Esophagus squamous epithelium (tissue), 5 donors: ENCODE data around the gene YARS2. TPM values are rescaled to one million over a fixed set of nuclear protein-coding genes. Genes with fewer than 3 reads are reported as not detected.

Experiments
- DNase-seq: peaks from one replicate; lab custom pipeline; 2025; lab: John Stamatoyannopoulos, UW
- H3K27ac ChIP-seq, 4 donors: fragments of 200-600 bp; sonication (generic); one replicate each; pipeline ENCODE4 v1.5.1; 2016 to 2019; ENCODE audit warnings: mild to moderate bottlenecking in 1 of 4
- H3K27me3 ChIP-seq, 4 donors: fragments of 200-600 bp; sonication (generic); 1 replicate in 3 of 4; 2 replicates in 1 of 4; pipeline versions ENCODE4 v1.5.1 to v1.6.0; 2017 to 2021; ENCODE audit warnings: antibody characterized with exemption in 1 of 4
- H3K36me3 ChIP-seq, 3 donors: fragments of 200-600 bp; sonication (generic); one replicate each; pipeline ENCODE4 v1.5.1; 2016 to 2019
- H3K4me1 ChIP-seq, 3 donors: fragments of 200-600 bp; sonication (generic); one replicate each; pipeline ENCODE4 v1.5.1; 2017 to 2019
- H3K4me3 ChIP-seq, 4 donors: fragments of 200-600 bp; sonication (generic); 1 replicate in 3 of 4; 2 replicates in 1 of 4; pipeline ENCODE4 v1.5.1; 2016 to 2019; ENCODE audit warnings: mild to moderate bottlenecking in 2 of 4, moderate library complexity in 1 of 4
- H3K9me3 ChIP-seq, 3 donors: fragments of 200-600 bp; sonication (generic); one replicate each; pipeline ENCODE4 v1.5.1; 2016 to 2019
- POLR2A ChIP-seq, 4 donors: fragments of 450-650 bp; IDR thresholded peaks; one replicate each; pipeline ENCODE4 v1.6.1; 2017; ENCODE audit warnings: antibody characterized with exemption in 4 of 4, mild to moderate bottlenecking in 4 of 4, moderate library complexity in 3 of 4
- WGBS, 2 donors: methylation state at CpG; one replicate each; pipeline ENCODE4 v1.1.5; 2018; 5-methylcytosine and 5-hydroxymethylcytosine counted together
- intact Hi-C: fragments of 100-400 bp; cut with DNase I; formaldehyde crosslinking; loops from one replicate; pipeline ENCODE4 v1.15.0; 2022
- small RNA-seq, 4 donors: library from RNA; depleted of rRNA; stranded (forward); fragments of <200 nt; gene quantifications; one replicate each; pipeline ENCODE3, GENCODE V24; 2016
- total RNA-seq, 4 donors: library from RNA; depleted of rRNA; stranded (reverse); fragments of >200 nt; gene quantifications; one replicate each; pipeline ENCODE4 v1.1.0, GENCODE V29; 2016
- TF ChIP-seq, protein P1 (sequence below), 6 experiments: fragments of 450-650 bp in 4 of 6; fragments of 200-600 bp in 2 of 6; sonication (generic) in 2 of 6; IDR thresholded peaks; one replicate each; pipeline ENCODE4 v1.5.1; 2016 to 2019; ENCODE audit warnings: antibody characterized with exemption in 6 of 6, mild to moderate bottlenecking in 4 of 6, moderate library complexity in 4 of 6
- donor health status: DM: yes; HTN: yes; CAD: no.

YARS2 gene
- total RNA-seq, 4 donors from 2014 or later: 17.0 to 26.3 (median 22.8) TPM

GRCh38 chr12:32698285-32698684, 57.4 kb downstream of the YARS2 start:
- Histone ChIP-seq H3K27ac (no peak overlapping the region), H3K4me3 (no peak overlapping the region), H3K36me3 (peaks cover 0 to 27% (median 0%) of the 10 kb centered on the region in 3 donors), H3K9me3 (no peaks in the 10 kb centered on the region), H3K27me3 (no peaks in the 10 kb centered on the region), H3K4me1 (no peaks in the 10 kb centered on the region)
- 67 to 71% methylated on average over 2 of the region's 2 CpGs for WGBS, 2 donors
- intact Hi-C loops: no loop called here
- DNase-seq: no peak
- no peak for TF ChIP-seq POLR2A (IDR thresholded peaks at IDR 0.05)
- TF ChIP-seq, protein P1, sequence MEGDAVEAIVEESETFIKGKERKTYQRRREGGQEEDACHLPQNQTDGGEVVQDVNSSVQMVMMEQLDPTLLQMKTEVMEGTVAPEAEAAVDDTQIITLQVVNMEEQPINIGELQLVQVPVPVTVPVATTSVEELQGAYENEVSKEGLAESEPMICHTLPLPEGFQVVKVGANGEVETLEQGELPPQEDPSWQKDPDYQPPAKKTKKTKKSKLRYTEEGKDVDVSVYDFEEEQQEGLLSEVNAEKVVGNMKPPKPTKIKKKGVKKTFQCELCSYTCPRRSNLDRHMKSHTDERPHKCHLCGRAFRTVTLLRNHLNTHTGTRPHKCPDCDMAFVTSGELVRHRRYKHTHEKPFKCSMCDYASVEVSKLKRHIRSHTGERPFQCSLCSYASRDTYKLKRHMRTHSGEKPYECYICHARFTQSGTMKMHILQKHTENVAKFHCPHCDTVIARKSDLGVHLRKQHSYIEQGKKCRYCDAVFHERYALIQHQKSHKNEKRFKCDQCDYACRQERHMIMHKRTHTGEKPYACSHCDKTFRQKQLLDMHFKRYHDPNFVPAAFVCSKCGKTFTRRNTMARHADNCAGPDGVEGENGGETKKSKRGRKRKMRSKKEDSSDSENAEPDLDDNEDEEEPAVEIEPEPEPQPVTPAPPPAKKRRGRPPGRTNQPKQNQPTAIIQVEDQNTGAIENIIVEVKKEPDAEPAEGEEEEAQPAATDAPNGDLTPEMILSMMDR (IDR thresholded peaks at IDR 0.05): no peak

DNA sequence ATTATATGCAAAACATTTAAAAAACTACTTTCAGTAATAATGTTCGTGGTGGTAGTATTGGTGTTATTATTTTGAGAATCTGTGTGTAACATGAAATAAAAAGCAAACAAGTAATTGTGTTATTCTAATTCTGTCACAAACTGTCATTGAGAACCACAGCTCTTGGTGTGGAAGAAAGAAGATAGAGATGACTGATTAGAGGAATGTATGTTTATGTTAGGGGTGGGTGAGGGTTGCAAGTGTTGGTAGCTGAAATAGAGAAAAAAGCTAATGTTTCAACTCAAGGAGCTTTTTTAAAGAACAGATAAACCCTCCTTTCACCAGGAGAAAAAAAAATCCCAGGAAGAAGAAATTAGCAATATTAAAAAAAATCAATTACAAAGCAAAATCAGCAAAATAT, 58.3 kb downstream of the YARS2 start:
- Histone ChIP-seq H3K4me1 (no peaks in the 10 kb centered on the region), H3K36me3 (peaks cover 0 to 24% (median 0%) of the 10 kb centered on the region in 3 donors), H3K27ac (no peak overlapping the region), H3K9me3 (no peaks in the 10 kb centered on the region), H3K27me3 (no peaks in the 10 kb centered on the region), H3K4me3 (no peak overlapping the region)
- WGBS, 2 donors: 70 to 96% methylated on average over 1 of the region's 1 CpG
- DNase-seq: no peak
- TF ChIP-seq, protein P1 (IDR thresholded peaks at IDR 0.05): no peak
- no peak for TF ChIP-seq POLR2A (IDR thresholded peaks at IDR 0.05)
- intact Hi-C loops: no loop called here

Small RNA genes within 50 kb of the gene (small RNA-seq; reads per million reads assigned to genes)
- gene RF00019: 0 reads per million in 4 donors

Other genes with a start within 250 kb of the YARS2 start
- gene DNM1L, start 76.6 kb downstream of the YARS2 start, total RNA-seq: 10 to 100 TPM; 28.2 to 66.2 (median 48.6) TPM
- 10 to 100 TPM in 3 of 4 donors, 1 to 10 TPM in 1; 8.5 to 22.5 (median 21.6) TPM for gene PKP2, start 140.9 kb upstream of the YARS2 start, total RNA-seq